Stomach (tissue), 9 donors: ENCODE data around the gene CCT4. TPM values are rescaled to one million over a fixed set of nuclear protein-coding genes. Genes with fewer than 3 reads are reported as not detected.
"Not testable (repeated sequence)": the region's sequence is repeated elsewhere in the genome, so short reads cannot be mapped to it uniquely, and the experiment has no call there.

Experiments
- DNase-seq, 2 donors: peaks; one replicate each; pipeline versions ENCODE4 v3.0.0 to v3.0.0-alpha.2; 2013 to 2019
- H3K27ac ChIP-seq, 5 donors: fragments of 200-600 bp in 4 of 5; sonication (generic) in 4 of 5; one replicate each; pipeline ENCODE4 v1.5.1; 2013 to 2019; ENCODE audit warnings: mild to moderate bottlenecking in 1 of 5, moderate library complexity in 1 of 5
- H3K27me3 ChIP-seq, 3 donors: fragments of 200-600 bp; sonication (generic); one replicate each; pipeline ENCODE4 v1.5.1; 2017 to 2019; ENCODE audit warnings: mixed run types in 1 of 3
- H3K36me3 ChIP-seq, 4 donors: fragments of 200-600 bp; sonication (generic); 1 replicate in 3 of 4; 2 replicates in 1 of 4; pipeline ENCODE4 v1.5.1; 2016 to 2019
- H3K4me1 ChIP-seq, 4 donors: fragments of 200-600 bp; sonication (generic); one replicate each; pipeline ENCODE4 v1.5.1; 2016 to 2019
- H3K4me3 ChIP-seq, 4 donors: fragments of 200-600 bp; sonication (generic) in 3 of 4; one replicate each; pipeline ENCODE4 v1.5.1; 2016 to 2019; ENCODE audit warnings: mild to moderate bottlenecking in 1 of 4
- H3K9me3 ChIP-seq, 4 donors: fragments of 200-600 bp; sonication (generic); one replicate each; pipeline ENCODE4 v1.5.1; 2016 to 2019
- CTCF ChIP-seq, 7 experiments: fragments of 450-650 bp in 4 of 7; fragments of 200-600 bp in 3 of 7; sonication (generic) in 3 of 7; IDR thresholded peaks; one replicate each; pipeline ENCODE4 v1.5.1; 2016 to 2019; ENCODE audit warnings: antibody characterized with exemption in 7 of 7, control low read depth in 2 of 7, mild to moderate bottlenecking in 1 of 7
- EP300 ChIP-seq: sonication (generic); formaldehyde crosslinking; IDR thresholded peaks from one replicate; pipeline ENCODE4 v1.6.1; 2017; ENCODE audit warnings: antibody characterized with exemption
- POLR2A ChIP-seq, 4 donors: fragments of 450-650 bp; IDR thresholded peaks; one replicate each; pipeline ENCODE4 v1.6.1; 2016; ENCODE audit warnings: antibody characterized with exemption in 4 of 4, control low read depth in 2 of 4, mild to moderate bottlenecking in 1 of 4, moderate library complexity in 1 of 4
- POLR2AphosphoS5 ChIP-seq, 3 donors: sonication (generic); formaldehyde crosslinking; IDR thresholded peaks; one replicate each; pipeline ENCODE4 v1.6.1; 2016; ENCODE audit warnings: antibody characterized with exemption in 3 of 3
- WGBS, 5 donors: extraction: QIAGEN DNeasy Blood & Tissue Kit in 3 of 5; methylation state at CpG; one replicate each; pipeline versions ENCODE4 v1.1.5 to v1.1.7; 2013 to 2018; 5-methylcytosine and 5-hydroxymethylcytosine counted together
- intact Hi-C: fragments of 100-400 bp; cut with DNase I; formaldehyde crosslinking; loops from one replicate; pipeline ENCODE4 v1.15.1; 2023; ENCODE audit warnings: low total_unique reads
- polyA plus RNA-seq, 3 donors: library from polyadenylated mRNA; stranded (reverse); fragments of 200-250 nt; gene quantifications; one replicate each; pipeline ENCODE4 v1.2.3, GENCODE V29; 2013
- total RNA-seq, 5 donors: library from RNA; depleted of rRNA; stranded (reverse); fragments of >200 nt; gene quantifications; one replicate each; pipeline versions ENCODE4 v1.1.0 to v1.2.3, GENCODE V29; 2014 to 2016
- donor health status: healthy with polysubstance abuse.
- donor health status: Bipolar disorder and iron deficiency.
- donor health status: healthy.

Gene CCT4
- total and polyA plus RNA-seq, 8 donors, result 18.5 to 109 (median 62.4) TPM

GRCh38 chr2:61920548-61920947, 32.1 kb upstream of the CCT4 start:
- 73 to 91% (median 86%) methylated on average over 1 of the region's 1 CpG for WGBS, 5 donors
- no peaks in the 10 kb centered on the region for H3K27me3 ChIP-seq
- H3K4me1 ChIP-seq, result peaks cover 0 to 29% (median 6%) of the 10 kb centered on the region in 4 donors
- DNase-seq, result no peak
- H3K4me3 ChIP-seq, result no peak overlapping the region
- intact Hi-C loops, result no loop called here
- no peaks in the 10 kb centered on the region for H3K9me3 ChIP-seq
- H3K27ac ChIP-seq, result no peak overlapping the region
- TF ChIP-seq EP300, result no peak
- TF ChIP-seq POLR2A (IDR thresholded peaks at IDR 0.05), result no peak
- TF ChIP-seq POLR2AphosphoS5 (IDR thresholded peaks at IDR 0.05), result no peak
- H3K36me3 ChIP-seq, result peaks cover 0 to 31% (median 10%) of the 10 kb centered on the region in 4 donors

- Histone ChIP-seq H3K36me3 (peaks cover 0 to 17% (median 7%) of the 10 kb centered on the region in 4 donors), H3K4me1 (peaks cover 8 to 33% (median 17%) of the 10 kb centered on the region in 4 donors)
- not testable (repeated sequence) for H3K4me3 ChIP-seq, DNase-seq, H3K27ac ChIP-seq, H3K9me3 ChIP-seq, H3K27me3 ChIP-seq
- WGBS, 5 donors, result 70 to 97% (median 93%) methylated on average over 4 of the region's 4 CpGs
- intact Hi-C loops, result loop anchor here (5.0 kb wide), 1 partner anchor 498 kb away; no protein-coding TSS in a partner anchor
These were observed 26.3 kb upstream of the CCT4 start for GRCh38 chr2:61914794-61915193.

- intact Hi-C loops, result no loop called here
- Histone ChIP-seq H3K4me3 (no peak overlapping the region), H3K27ac (no peak overlapping the region), H3K27me3 (no peaks in the 10 kb centered on the region), H3K9me3 (no peaks in the 10 kb centered on the region), H3K4me1 (peaks cover 11 to 45% (median 29%) of the 10 kb centered on the region in 4 donors), H3K36me3 (peaks cover 0 to 9% (median 5%) of the 10 kb centered on the region in 4 donors)
- DNase-seq, result no peak
- TF ChIP-seq CTCF (IDR thresholded peaks at IDR 0.05) (no peak), POLR2AphosphoS5 (IDR thresholded peaks at IDR 0.05) (no peak), POLR2A (IDR thresholded peaks at IDR 0.05) (no peak), EP300 (no peak)
- WGBS, 5 donors, result 90 to 96% (median 91%) methylated on average over 4 of the region's 4 CpGs
These were observed 23.1 kb upstream of the CCT4 start for GRCh38 chr2:61911510-61911909.

GRCh38 chr2:61910603-61911002, 22.1 kb upstream of the CCT4 start:
- 67 to 83% (median 79%) methylated on average over 9 of the region's 9 CpGs for WGBS, 5 donors
- intact Hi-C loops, result no loop called here
- Histone ChIP-seq H3K27me3 (no peaks in the 10 kb centered on the region), H3K4me1 (peaks cover 11 to 51% (median 35%) of the 10 kb centered on the region in 4 donors), H3K27ac (no peak overlapping the region), H3K36me3 (peaks cover 0 to under 1% (median under 1%) of the 10 kb centered on the region in 4 donors), H3K9me3 (no peaks in the 10 kb centered on the region), H3K4me3 (no peak overlapping the region)
- DNase-seq, result no peak
- TF ChIP-seq CTCF (IDR thresholded peaks at IDR 0.05) (no peak), POLR2A (IDR thresholded peaks at IDR 0.05) (no peak), POLR2AphosphoS5 (IDR thresholded peaks at IDR 0.05) (no peak), EP300 (no peak)

GRCh38 chr2:61909116-61909515, 20.7 kb upstream of the CCT4 start:
- H3K4me3 ChIP-seq, result no peak overlapping the region
- no peaks in the 10 kb centered on the region for H3K27me3 ChIP-seq
- no peaks in the 10 kb centered on the region for H3K9me3 ChIP-seq
- peaks cover 11 to 58% (median 42%) of the 10 kb centered on the region in 4 donors for H3K4me1 ChIP-seq
- no peak for TF ChIP-seq POLR2AphosphoS5 (IDR thresholded peaks at IDR 0.05)
- TF ChIP-seq CTCF (IDR thresholded peaks at IDR 0.05), result no peak
- TF ChIP-seq POLR2A (IDR thresholded peaks at IDR 0.05), result no peak
- TF ChIP-seq EP300, result no peak
- 79 to 88% (median 85%) methylated on average over 8 of the region's 8 CpGs for WGBS, 5 donors
- intact Hi-C loops, result no loop called here
- H3K36me3 ChIP-seq, result no peaks in the 10 kb centered on the region
- no peak overlapping the region for H3K27ac ChIP-seq
- DNase-seq, result no peak
